Naive thymus-derived CD4-positive, alpha-beta T cell (primary cell): ENCODE measurements around the gene NAP1L5. TPM values are rescaled to one million over a fixed set of nuclear protein-coding genes. Genes with fewer than 3 reads are reported as not detected.

Source experiments
- ATAC-seq: fragments of 150-1000 bp; cut with Tn5 transposase; 2 replicates; pipeline ENCODE4 v1.10.0; 2021; ENCODE audit warnings: mild to moderate bottlenecking, moderate library complexity
- CTCF ChIA-PET: fragments of 350-600 bp; sonication (Branson Sonifier 250); formaldehyde crosslinking; loops from one replicate; lab custom pipeline; 2021; ENCODE audit warnings: antibody characterized with exemption; lab: Charles Lee
- POLR2A ChIA-PET: fragments of 350-600 bp; sonication (Branson Sonifier 250); formaldehyde crosslinking; loops from one replicate; lab custom pipeline; 2021; ENCODE audit warnings: antibody characterized with exemption, inconsistent platforms; lab: Charles Lee
- DNase-seq, 9 donors: peaks; one replicate each; pipeline versions ENCODE4 v3.0.0 to v3.0.0-alpha.2; 2020 to 2022; ENCODE audit warnings: mixed read lengths in 1 of 9
- H3K27ac ChIP-seq: one replicate; pipeline ENCODE4 v1.7.0; 2013; ENCODE audit warnings: mild to moderate bottlenecking, low read depth, low read length, moderate library complexity
- H3K27me3 ChIP-seq, 2 donors: one replicate each; pipeline ENCODE4 v1.7.0; 2013; ENCODE audit warnings: low read length in 2 of 2, mild to moderate bottlenecking in 2 of 2, moderate library complexity in 2 of 2; ENCODE audit not compliant: control insufficient read depth in 2 of 2, insufficient read depth in 2 of 2
- H3K36me3 ChIP-seq, 3 experiments: 1 replicate in 2 of 3; 2 replicates in 1 of 3; pipeline ENCODE4 v1.7.0; 2013; ENCODE audit warnings: low read length in 3 of 3, mild to moderate bottlenecking in 3 of 3, moderate library complexity in 1 of 3; ENCODE audit not compliant: insufficient read depth in 3 of 3, control insufficient read depth in 2 of 3
- H3K4me1 ChIP-seq, 2 donors: one replicate each; pipeline ENCODE4 v1.7.0; 2013; ENCODE audit warnings: low read length in 2 of 2, mild to moderate bottlenecking in 2 of 2, moderate library complexity in 1 of 2; ENCODE audit not compliant: control insufficient read depth in 2 of 2, insufficient read depth in 2 of 2
- H3K4me3 ChIP-seq: 2 replicates; pipeline ENCODE4 v1.7.0; 2013; ENCODE audit warnings: mild to moderate bottlenecking, low read length
- H3K9me3 ChIP-seq, 3 experiments: 1 replicate in 2 of 3; 2 replicates in 1 of 3; pipeline ENCODE4 v1.7.0; 2013; ENCODE audit warnings: low read length in 3 of 3; ENCODE audit not compliant: control insufficient read depth in 2 of 3
- H3K27ac Mint-ChIP-seq, 9 donors: one replicate each; pipeline ENCODE4 v1.8.0; 2020 to 2022; ENCODE audit warnings: mixed read lengths in 9 of 9, mild to moderate bottlenecking in 8 of 9, moderate library complexity in 5 of 9, inconsistent platforms in 2 of 9
- H3K27me3 Mint-ChIP-seq, 5 donors: one replicate each; pipeline ENCODE4 v1.8.0; 2021 to 2022; ENCODE audit warnings: mixed read lengths in 5 of 5, mild to moderate bottlenecking in 1 of 5
- H3K36me3 Mint-ChIP-seq, 5 donors: one replicate each; pipeline ENCODE4 v1.8.0; 2020 to 2022; ENCODE audit warnings: mixed read lengths in 5 of 5, mild to moderate bottlenecking in 3 of 5, inconsistent platforms in 1 of 5
- H3K4me1 Mint-ChIP-seq, 7 donors: one replicate each; pipeline ENCODE4 v1.8.0; 2020 to 2022; ENCODE audit warnings: mixed read lengths in 7 of 7, mild to moderate bottlenecking in 3 of 7, inconsistent platforms in 1 of 7
- H3K4me3 Mint-ChIP-seq, 10 donors: one replicate each; pipeline ENCODE4 v1.8.0; 2020 to 2022; ENCODE audit warnings: mild to moderate bottlenecking in 10 of 10, mixed read lengths in 10 of 10, moderate library complexity in 6 of 10, inconsistent platforms in 2 of 10
- H3K9me3 Mint-ChIP-seq, 11 donors: one replicate each; pipeline ENCODE4 v1.8.0; 2020 to 2022; ENCODE audit warnings: mixed read lengths in 11 of 11, mild to moderate bottlenecking in 4 of 11, inconsistent platforms in 1 of 11, moderate library complexity in 1 of 11
- intact Hi-C, 2 donors: fragments of 100-400 bp; cut with micrococcal nuclease; formaldehyde crosslinking; loops; one replicate each; pipeline ENCODE4 v1.15.1; 2023
- polyA plus RNA-seq, 2 donors: library from polyadenylated mRNA; unstranded; fragments of 300-500 nt; fragmentation: Illumina TruSeq; gene quantifications; one replicate each; pipeline ENCODE4 v1.2.3, GENCODE V29; 2021
- total RNA-seq, 6 experiments: library from RNA in 5 of 6; stranded (reverse) in 5 of 6; gene quantifications; 1 replicate in 5 of 6; 2 replicates in 1 of 6; pipeline ENCODE4 v1.2.3 and lab custom pipeline; 2021 to 2026

NAP1L5 gene
- total and polyA plus RNA-seq, 7 experiments from 2014 or later: 1.4 to 11.7 (median 3.0) TPM

DNA sequence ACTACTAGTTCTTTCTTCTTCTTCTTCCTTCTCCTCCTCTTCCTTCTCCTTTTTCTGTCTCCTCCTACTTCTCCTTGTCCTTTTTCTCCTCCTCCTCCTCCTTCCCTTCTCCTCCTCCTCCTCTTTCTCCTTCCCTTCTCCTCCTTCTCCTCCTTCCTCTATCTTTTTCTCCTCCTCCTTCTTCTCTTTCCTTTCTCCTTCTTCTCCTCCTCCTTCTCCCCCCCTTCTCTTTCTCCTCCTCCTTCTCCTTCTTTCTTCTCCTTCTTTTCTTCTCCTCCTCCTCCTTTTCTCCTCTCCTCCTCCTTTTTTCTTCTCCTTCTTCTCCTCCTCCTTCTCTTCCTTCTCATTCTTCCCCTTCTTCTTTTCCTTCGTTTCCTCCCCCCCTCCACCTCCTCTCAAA lies 21.8 kb upstream of the NAP1L5 start:
- DNase-seq (no peak), ATAC-seq (no peak)
- no peak overlapping the region for H3K4me3 Mint-ChIP-seq
- no peak overlapping the region for H3K4me3 ChIP-seq
- no peaks in the 10 kb centered on the region for H3K27me3 ChIP-seq
- no peaks in the 10 kb centered on the region for H3K4me1 ChIP-seq
- CTCF ChIA-PET: no interaction called here
- H3K36me3 Mint-ChIP-seq: peaks cover 28 to 75% (median 63%) of the 10 kb centered on the region in 5 donors
- intact Hi-C loops: no loop called here
- H3K4me1 Mint-ChIP-seq: peaks cover 0 to 11% (median 4%) of the 10 kb centered on the region in 7 donors
- H3K9me3 ChIP-seq: peaks cover 0 to 17% (median 5%) of the 10 kb centered on the region in 3 experiments
- H3K27me3 Mint-ChIP-seq: no peaks in the 10 kb centered on the region
- peak overlapping the region in 4 of 9 donors; percentile 19 to 77 (median 63) for H3K27ac Mint-ChIP-seq
- peaks cover 0 to 42% (median 25%) of the 10 kb centered on the region in 11 donors for H3K9me3 Mint-ChIP-seq
- peaks cover 9 to 82% (median 15%) of the 10 kb centered on the region in 3 experiments for H3K36me3 ChIP-seq
- POLR2A ChIA-PET: no interaction called here
- no peak overlapping the region for H3K27ac ChIP-seq

DNA sequence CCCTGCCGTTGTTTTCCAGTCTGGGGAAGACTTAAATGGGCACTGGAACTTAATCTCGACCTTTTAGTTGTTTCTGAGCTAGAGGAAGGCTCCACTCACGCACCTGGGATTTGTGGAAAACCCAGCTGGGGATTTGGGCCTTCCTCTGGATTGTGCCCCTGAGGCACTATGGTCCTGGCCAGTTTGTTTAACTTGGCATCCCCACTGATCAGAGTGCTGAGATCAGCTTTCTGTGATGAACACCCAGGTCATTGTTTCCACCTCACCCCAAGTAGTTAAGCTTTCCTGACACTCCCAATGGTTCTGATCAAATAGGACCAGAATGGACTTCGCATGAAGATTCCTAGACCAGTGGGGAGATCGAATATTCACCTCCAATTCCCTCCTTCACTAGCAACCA lies 20.5 kb upstream of the NAP1L5 start:
- H3K9me3 ChIP-seq: peaks cover 0 to 17% (median 5%) of the 10 kb centered on the region in 3 experiments
- Mint-ChIP-seq H3K4me1 (peaks cover 0 to 20% (median 5%) of the 10 kb centered on the region in 7 donors), H3K27ac (peak overlapping the region in 5 of 9 donors; percentile 34 to 78 (median 57)), H3K36me3 (peaks cover 33 to 83% (median 73%) of the 10 kb centered on the region in 5 donors), H3K9me3 (peaks cover 0 to 53% (median 25%) of the 10 kb centered on the region in 11 donors), H3K4me3 (peak overlapping the region in 1 of 10 donors; percentile 6), H3K27me3 (no peaks in the 10 kb centered on the region)
- CTCF ChIA-PET: no interaction called here
- POLR2A ChIA-PET: interaction anchor here (0.6 kb wide), 1 partner anchor 269 kb away, joined by 3 read pairs; no protein-coding TSS in a partner anchor
- no peak for DNase-seq
- H3K4me1 ChIP-seq: no peaks in the 10 kb centered on the region
- intact Hi-C loops: no loop called here
- H3K4me3 ChIP-seq: no peak overlapping the region
- H3K27ac ChIP-seq: no peak overlapping the region
- ATAC-seq: no peak
- H3K27me3 ChIP-seq: no peaks in the 10 kb centered on the region
- peaks cover 9 to 71% (median 10%) of the 10 kb centered on the region in 3 experiments for H3K36me3 ChIP-seq

DNA sequence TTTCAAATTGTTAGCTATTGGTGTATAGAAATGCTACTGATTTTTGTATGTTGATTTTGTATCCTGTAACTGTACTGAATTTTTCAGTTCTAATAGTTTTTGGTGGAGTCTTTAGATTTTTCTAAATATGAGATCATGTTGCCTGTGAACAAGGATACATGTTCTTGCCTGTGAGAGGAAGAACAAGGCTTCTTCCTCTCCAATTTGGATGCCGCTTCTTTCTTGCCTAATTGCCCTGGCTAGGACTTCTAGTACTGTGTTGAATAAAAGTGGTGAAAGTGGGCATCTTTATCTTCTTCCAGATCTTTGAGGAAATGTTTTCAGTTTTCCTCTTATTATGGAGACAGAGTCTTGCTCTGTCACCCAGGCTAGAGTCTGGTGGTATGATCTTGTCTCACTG lies 16.2 kb upstream of the NAP1L5 start:
- Histone ChIP-seq H3K4me3 (no peak overlapping the region), H3K4me1 (no peaks in the 10 kb centered on the region), H3K36me3 (peaks cover 10 to 66% (median 15%) of the 10 kb centered on the region in 3 experiments), H3K9me3 (peaks cover 0 to 17% (median 5%) of the 10 kb centered on the region in 3 experiments), H3K27me3 (no peaks in the 10 kb centered on the region), H3K27ac (no peak overlapping the region)
- Mint-ChIP-seq H3K9me3 (peaks cover 4 to 57% (median 32%) of the 10 kb centered on the region in 11 donors), H3K4me1 (peaks cover 0 to 20% (median 3%) of the 10 kb centered on the region in 7 donors), H3K36me3 (peaks cover 39 to 95% (median 89%) of the 10 kb centered on the region in 5 donors), H3K27ac (peak overlapping the region in 2 of 9 donors; percentile 28 to 62), H3K4me3 (no peak overlapping the region), H3K27me3 (no peaks in the 10 kb centered on the region)
- ChIA-PET POLR2A (no interaction called here), CTCF (interaction anchor here (1.2 kb wide), 1 partner anchor 174 kb away, joined by 3 read pairs; no protein-coding TSS in a partner anchor)
- intact Hi-C loops: no loop called here
- ATAC-seq (no peak), DNase-seq (no peak)

DNA sequence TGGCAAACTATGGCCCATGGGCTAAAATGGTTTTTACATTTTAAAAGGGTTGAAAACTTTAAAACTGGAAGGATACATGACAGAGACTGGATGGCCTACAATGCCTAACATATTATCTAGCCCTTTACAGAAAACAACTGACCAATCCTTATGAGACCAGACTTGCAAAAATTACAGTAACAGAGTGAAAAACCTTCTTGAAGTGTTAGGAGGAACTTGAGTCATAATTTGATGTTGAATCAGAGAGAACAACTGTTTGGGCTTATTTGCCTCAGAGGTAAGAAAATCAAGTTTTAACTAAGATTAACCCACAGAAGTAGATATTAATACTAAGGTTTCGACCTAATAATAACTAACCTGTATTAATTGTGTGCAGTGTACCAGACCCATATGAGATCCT lies 12.4 kb upstream of the NAP1L5 start:
- POLR2A ChIA-PET: no interaction called here
- H3K36me3 ChIP-seq: peaks cover 0 to 70% (median 6%) of the 10 kb centered on the region in 3 experiments
- Mint-ChIP-seq H3K4me3 (no peak overlapping the region), H3K27ac (peak overlapping the region in 3 of 9 donors; percentile 2 to 39 (median 19)), H3K4me1 (peaks cover 0 to 18% (median 9%) of the 10 kb centered on the region in 7 donors), H3K36me3 (peaks cover 32 to 92% (median 86%) of the 10 kb centered on the region in 5 donors), H3K9me3 (peaks cover 0 to 23% (median 9%) of the 10 kb centered on the region in 11 donors), H3K27me3 (no peaks in the 10 kb centered on the region)
- no peaks in the 10 kb centered on the region for H3K4me1 ChIP-seq
- no peaks in the 10 kb centered on the region for H3K27me3 ChIP-seq
- no peak for DNase-seq
- no peak overlapping the region for H3K27ac ChIP-seq
- H3K9me3 ChIP-seq: no peaks in the 10 kb centered on the region
- CTCF ChIA-PET: no interaction called here
- intact Hi-C loops: no loop called here
- no peak for ATAC-seq
- no peak overlapping the region for H3K4me3 ChIP-seq

DNA sequence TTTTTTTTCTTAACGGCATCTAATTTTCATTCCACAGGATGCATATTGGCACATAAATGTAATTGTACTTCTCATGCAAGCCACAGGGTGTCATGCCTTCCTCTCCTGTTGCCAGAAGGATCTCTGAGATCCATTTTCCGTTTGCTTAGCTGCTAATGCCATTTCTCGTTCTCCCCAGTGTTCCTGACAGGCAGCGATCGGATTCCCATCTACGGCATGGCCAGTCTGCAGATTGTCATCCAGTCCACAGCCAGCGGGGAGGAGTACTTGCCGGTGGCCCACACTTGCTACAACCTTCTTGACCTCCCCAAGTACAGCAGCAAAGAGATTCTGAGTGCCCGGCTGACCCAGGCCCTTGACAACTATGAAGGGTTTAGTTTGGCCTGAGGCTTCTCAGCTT lies 8.9 kb upstream of the NAP1L5 start:
- no peaks in the 10 kb centered on the region for H3K9me3 ChIP-seq
- CTCF ChIA-PET: no interaction called here

DNA sequence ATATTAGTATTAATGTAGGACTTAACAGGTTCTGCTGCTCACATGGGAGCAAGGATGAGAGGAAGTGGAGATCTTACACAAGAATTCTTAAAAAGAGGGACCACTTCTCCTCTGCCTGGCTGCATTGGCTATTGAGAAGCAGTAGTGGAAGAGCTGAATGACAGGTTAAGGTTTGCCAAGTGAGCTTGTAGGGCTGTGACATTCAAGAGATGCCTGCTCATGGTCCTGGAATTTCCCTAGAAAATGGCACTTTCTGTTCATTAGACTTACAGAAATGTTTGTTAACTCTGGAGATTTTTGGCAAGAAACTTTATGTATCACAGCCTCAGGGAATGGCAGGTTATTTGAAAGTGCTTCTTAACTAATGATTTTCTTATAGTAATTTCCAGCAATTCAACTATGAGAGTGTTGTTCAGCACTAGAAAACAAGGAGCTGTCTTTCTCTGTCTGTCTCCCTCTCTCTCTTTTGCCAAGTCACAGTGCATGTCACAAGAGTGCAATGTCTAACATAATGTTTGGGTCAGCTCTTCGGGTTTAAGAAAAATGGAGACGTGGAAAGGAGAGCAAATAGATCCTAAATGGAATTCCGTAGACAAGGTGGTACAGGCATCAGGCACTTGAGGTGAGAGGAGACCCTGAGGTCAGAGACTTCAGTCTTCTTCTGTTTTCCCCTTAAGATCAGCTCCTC lies 8.3 kb upstream of the NAP1L5 start:
- ChIA-PET CTCF (no interaction called here), POLR2A (no interaction called here)
- peak overlapping the region in 3 of 9 donors; percentile 30 to 63 (median 33) for H3K27ac Mint-ChIP-seq
- ATAC-seq: no peak
- Histone ChIP-seq H3K36me3 (peaks cover 0 to 71% (median 12%) of the 10 kb centered on the region in 3 experiments), H3K27ac (no peak overlapping the region), H3K4me3 (no peak overlapping the region), H3K9me3 (no peaks in the 10 kb centered on the region), H3K4me1 (no peaks in the 10 kb centered on the region), H3K27me3 (no peaks in the 10 kb centered on the region)
- peaks cover 0 to 4% (median 0%) of the 10 kb centered on the region in 11 donors for H3K9me3 Mint-ChIP-seq
- no peaks in the 10 kb centered on the region for H3K27me3 Mint-ChIP-seq
- H3K36me3 Mint-ChIP-seq: peaks cover 27 to 82% (median 72%) of the 10 kb centered on the region in 5 donors
- intact Hi-C loops: no loop called here
- no peak overlapping the region for H3K4me3 Mint-ChIP-seq
- peaks cover 0 to 17% (median 0%) of the 10 kb centered on the region in 7 donors for H3K4me1 Mint-ChIP-seq
- DNase-seq: no peak

More for the DNA sequence above, 8.9 kb upstream of the NAP1L5 start:
- H3K9me3 Mint-ChIP-seq: peaks cover 0 to 4% (median under 1%) of the 10 kb centered on the region in 11 donors
- Histone ChIP-seq H3K4me3 (no peak overlapping the region), H3K27ac (no peak overlapping the region), H3K27me3 (no peaks in the 10 kb centered on the region), H3K4me1 (no peaks in the 10 kb centered on the region), H3K36me3 (peaks cover 0 to 76% (median 12%) of the 10 kb centered on the region in 3 experiments)
- H3K27me3 Mint-ChIP-seq: no peaks in the 10 kb centered on the region
- H3K4me3 Mint-ChIP-seq: no peak overlapping the region
- DNase-seq (no peak), ATAC-seq (no peak)
- peaks cover 0 to 17% (median 0%) of the 10 kb centered on the region in 7 donors for H3K4me1 Mint-ChIP-seq
- peaks cover 27 to 82% (median 74%) of the 10 kb centered on the region in 5 donors for H3K36me3 Mint-ChIP-seq
- POLR2A ChIA-PET: no interaction called here
- peak overlapping the region in 2 of 9 donors; percentile 21 to 30 for H3K27ac Mint-ChIP-seq
- intact Hi-C loops: no loop called here
